IPS DF 19.7 (cell line): Measurements from ENCODE around the gene FGF1.

ENCODE experiments used
- DNase-seq: peaks from one replicate; pipeline ENCODE4 v3.0.0-alpha.2; 2013; ENCODE audit warnings: low read depth, low spot score

The FGF1 gene

DNA sequence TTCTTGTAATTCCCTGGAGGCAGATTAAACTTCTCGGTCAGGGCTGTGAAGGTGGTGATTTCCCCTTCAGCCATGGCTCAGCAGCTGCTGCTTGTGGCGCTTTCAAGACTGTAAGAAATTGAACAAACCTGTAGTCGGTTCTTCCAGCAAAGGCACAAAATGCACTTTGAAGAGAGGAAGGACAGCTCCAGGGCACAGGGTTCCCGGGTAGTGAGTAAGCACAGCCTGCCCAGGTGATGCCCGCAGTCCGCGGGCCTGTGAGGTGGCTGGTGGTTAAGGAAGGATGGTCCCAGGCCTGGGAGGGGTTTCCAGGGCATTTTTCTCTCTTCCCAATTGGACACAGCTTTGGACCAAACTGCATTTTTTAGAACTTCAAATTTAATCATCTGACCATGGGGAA is 71.8 kb downstream of the FGF1 start:
- no peak for DNase-seq

DNA sequence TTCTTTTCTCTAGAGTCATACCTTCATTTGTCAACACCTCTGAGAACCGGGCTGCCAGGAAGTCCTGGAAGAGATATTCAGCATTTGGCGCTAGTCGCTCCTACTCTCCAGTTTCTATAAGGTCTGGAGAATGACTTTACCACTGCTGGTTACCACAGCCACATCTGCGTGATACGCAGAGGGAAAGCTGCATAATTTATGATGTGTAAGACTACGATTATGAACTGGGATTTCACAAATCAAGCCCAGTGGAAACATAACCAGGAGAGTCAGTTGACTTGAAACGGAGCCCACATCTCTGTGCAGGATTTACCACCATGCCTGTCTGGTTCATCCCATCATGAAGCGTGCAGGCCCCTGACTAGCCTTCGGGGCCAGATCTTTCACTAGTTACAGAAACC is 72.6 kb downstream of the FGF1 start:
- DNase-seq: no peak

DNA sequence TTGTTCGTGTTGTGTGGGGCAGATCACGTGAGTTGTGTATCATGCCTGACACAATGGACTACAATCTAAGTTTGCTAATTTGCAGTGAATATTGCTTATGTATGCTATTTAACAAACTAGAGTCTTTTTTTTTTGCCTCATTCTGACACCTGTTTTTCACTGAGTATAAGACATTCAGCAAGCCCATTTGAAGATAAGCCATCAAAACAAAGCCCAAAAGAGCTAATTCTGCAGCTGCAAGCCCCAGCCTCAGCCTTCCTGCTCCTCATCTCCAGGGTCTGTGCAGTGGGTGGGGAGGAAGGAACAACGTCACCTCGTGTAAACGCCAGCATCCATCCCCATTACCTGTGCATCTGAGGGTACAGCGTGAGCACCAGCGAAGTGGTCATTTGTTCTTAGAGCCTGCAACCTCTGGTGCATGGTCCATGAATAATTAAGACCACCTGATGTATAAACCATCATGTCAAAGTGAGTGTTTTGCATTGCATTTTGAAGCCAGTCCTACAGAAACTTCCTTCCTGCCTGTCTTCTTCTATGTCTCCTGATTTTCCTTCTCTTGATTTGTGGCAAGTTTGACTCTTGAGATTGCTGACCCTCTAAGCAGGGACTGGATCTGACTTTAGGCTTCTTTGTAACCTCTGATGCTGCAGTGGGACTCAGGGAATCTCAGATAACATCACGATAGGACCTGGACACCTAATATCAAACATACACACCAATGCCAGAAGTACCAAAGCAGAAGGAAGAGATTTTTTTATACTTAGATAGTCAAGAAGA is 73.2 kb downstream of the FGF1 start:
- DNase-seq: no peak

DNA sequence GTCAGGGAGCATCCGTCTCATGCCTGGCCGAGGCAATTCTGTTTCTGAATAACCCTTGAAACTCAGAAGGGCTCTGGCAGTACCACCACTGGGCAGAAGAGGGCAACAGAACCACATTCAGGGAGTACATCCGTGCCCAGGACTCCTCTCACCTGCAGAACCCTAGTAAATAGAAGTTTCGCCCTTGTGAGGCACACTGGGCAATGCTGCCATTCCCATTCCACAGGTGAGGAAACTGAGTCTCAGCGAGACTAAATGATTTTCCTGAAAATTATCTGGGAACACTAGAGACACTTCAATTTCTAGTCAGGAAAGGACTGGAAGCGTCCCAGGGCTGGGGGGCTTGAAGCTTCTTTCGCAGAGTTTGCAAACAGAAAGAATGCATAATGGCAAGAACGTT is 74.7 kb downstream of the FGF1 start:
- DNase-seq: peak; percentile 59

DNA sequence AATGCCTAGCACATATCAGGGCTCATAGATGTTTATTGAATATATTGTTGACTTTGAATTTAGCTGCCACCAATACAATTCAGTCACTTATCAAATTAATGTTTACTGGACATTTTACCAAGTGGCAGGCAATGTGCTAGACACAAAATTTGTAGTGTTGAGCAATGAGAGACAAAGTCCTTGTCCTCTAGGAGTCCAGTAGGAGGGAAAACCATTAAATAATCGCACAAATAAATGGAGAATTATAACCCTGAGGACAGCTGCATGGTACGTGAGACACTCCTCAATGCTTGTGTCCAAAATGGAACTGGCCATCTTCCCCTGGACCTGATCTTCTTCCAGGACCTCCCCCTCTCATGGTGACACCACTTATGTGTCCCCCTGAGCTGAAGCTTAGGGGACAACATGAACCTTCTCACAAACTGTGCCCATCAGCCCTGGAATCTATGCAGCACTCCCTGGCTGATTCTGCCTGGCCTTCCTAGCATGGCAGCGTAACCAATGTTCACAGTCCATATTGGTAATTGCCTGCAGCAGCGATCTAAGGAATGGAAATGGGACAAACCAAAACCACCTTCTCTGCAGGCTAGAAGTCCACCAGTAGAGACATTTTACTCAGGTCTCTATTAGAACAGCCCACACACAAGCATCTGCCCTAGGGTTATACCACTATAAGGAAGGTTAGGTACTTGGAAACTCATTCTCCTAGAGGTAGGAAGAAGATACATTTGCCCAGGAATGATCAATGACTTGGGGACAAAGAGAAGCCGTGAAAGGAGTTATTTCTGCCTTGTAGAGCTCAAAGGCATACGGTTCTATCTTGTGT is 75.5 kb downstream of the FGF1 start:
- DNase-seq: no peak

DNA sequence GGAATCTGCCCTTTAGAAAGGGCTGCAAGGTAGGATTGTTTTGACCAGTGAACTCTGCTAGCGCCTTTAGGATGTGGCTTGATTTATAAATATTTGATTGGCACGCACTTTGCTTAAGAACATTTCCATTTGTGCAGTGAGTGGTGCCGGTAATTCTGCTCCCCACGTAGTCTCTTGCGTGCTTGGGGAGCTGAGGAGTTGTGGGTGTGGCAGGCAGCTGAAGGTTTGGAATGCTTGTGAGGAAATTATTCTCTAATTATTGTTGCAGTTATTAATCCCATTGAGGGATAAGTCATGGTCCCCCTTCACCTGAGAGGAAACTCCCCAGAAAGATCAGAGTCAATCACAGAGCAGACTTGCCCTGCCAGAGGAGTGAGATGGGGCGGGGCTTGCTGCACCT is 76.7 kb downstream of the FGF1 start:
- DNase-seq: no peak

DNA sequence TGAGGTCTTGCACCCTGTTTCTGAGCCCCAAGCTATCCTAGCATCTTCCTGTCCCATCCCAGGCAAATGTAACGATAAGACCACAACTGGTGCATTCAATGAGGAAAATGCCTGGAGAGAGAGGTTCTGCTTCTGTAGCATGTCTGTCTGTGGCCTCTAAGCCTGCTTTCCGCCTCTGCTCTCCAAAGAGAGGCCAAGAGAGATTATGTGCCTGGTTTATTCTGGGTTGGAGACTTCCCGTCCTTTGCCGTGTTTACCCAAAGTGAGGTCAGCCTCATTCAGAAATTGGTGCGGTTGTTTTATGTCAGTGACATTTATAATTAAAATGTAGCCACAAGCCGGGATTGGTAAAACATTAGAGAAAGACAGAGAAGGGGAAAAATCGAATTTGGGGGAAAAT is 77.8 kb downstream of the FGF1 start:
- no peak for DNase-seq

DNA sequence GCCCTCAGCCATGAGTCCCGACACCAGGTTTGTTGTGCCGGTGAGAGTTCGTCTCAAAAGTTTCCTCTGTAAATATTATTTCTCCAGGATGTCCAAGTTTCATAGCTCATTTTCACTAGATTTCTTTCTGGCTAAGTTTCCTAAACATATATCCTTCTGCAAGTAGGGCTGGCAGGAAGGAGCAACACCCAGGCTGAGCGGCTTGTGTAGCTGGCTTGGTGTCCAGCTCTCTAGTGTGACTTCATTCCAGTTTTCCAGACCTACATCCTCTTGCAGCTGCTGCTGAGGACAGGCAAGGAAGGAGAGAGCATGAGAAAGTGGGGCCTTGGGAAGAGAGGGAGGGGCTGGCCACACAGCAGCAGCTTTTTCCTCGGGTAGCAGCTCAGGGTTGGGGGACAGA is 80.3 kb downstream of the FGF1 start:
- no peak for DNase-seq

DNA sequence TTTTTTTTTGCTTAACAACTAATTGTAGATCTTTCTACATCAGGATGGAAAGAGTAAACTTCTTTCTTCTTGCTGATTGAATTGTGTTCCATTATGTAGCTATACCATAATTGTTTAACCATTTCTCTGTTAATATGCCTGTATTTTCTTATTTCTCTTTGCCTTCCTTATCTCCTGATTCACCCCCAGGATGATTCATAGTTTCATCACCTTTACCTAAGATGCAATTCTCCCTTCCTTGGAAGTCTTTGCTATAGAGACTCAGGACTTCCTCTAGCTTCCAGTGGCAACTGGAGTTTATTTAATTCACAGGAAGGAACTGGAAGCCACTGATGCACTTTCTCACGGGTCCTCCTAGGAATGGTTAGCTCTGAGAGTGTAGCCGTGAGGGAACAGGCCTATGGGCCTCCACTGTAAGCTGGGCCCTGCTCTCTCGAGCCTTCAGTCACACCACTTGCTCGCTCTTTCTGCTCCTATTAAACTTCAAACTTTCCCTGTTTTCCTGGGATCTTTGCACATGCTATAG is 83.1 kb downstream of the FGF1 start:
- DNase-seq: no peak

DNA sequence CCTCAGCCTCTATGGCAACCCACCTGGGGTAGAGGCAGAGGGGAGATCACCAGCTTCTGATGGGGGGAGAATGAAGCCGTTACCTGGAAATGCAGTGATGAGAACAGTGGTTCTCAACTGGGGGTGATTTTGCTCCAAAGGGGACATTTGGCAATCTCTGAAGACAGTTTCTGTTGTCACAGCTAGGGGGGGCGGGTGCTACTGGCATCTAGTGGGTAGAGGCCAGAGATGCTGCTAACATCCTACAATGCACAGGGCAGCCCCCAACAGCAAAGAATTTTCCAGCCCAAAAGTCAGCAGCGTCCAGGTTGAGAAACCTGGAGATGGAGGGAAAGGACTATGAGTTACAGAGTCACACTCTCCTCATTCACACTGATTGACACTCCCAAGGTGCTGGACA is 84.5 kb downstream of the FGF1 start:
- DNase-seq: no peak

DNA sequence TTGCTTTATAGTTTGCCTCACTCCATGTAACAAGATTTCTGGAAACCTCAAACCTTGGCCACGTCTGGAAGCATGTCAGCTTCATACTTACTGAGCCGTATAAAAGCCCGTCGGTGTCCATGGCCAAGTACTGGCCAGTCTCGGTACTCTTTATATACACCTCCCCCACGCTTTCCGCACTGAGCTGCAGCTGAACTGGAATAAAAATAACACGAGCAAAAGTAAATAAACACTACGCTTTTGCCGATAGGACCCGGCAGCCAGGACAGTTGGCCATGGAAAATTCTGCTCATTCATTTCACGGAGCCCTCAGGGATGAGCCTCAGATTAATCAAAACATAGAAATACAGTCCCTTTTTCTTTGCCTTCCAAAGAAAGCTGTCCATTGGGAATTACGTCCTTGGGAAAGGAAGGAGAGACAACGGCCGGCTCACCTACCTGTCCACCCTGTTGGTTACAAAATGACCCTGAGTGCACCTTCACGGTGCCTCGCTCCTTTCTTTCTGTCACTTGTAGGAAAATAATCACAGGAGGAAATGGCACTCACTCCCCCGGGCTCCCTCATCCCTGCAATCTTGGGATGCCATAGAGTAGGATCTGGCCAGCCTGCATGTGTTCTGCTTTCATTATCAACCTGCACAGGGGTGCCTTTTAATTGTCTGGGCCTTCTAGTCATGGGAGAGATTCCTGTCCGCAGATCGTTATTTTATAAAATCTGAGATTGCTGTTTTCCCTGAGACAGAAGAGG is 85.1 kb downstream of the FGF1 start:
- DNase-seq: no peak

DNA sequence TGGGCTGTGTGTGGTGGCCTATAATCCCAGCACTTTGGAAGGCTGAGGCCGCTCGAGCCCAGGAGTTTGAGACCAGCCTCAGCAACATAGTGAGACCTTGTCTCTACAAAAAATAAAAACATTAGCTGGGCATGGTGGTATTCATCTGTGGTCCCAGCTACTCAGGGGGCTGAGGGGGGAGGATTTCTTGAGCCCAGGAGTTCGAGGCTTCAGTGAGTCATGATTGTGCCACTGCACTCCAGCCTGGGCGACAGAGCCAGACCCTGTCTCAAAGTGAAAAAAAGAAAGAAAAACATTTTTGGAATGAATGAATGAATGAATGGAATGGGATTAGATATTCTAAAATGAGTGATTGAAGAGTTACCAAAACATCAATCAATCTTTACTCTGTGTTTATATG is 85.8 kb downstream of the FGF1 start:
- no peak for DNase-seq

DNA sequence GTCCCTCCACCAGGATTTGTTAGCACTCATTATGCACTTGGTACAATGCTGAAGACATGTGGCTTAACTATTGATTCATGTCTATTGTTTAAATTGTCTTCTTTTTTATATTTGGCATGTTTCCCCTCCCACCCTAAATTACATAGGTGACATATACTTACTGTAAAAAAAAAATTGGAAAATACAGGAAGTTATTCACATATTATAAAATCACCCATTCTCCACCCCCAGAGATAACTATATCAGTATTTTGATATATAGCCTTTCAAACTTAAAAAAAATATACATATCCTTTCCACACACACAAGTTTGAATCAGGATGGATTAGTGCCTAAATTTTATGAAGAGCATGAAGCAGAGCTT is 87.6 kb downstream of the FGF1 start:
- no peak for DNase-seq

DNA sequence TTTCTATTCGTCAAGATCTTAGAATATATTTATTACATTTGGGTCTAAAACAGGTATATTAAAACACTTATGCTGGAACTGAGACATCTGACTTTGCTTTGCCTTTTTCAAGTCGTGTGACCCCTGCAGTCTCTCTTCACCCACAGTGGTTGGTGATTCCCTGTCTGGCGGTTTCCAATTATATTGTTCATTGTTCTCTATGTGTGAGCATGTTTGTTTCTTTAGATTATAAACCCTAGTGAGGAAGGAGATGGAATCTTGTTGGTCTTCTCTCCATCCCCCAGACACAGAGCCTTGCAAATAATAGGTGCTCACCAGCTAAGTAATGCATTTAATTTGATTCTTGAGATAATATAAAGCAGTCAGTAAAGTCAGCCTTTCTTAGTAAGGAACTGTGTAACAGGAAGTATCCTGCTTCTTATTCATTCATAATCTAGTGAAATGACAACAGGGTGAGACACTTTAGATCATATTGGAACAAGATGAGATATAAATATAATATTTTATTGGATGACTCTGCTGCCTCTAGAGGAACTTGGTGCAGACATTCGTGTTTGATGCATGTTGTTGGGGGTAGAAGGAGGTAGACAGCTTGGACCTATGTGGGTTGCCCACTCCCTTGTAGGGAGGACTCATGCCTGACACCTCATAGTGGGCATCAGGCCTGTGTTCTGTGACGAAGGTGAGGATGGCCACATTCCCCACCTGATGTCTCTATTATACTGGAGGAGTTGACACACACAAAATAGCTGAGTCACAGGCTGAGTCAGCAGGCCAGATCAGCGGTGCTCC is 88.1 kb downstream of the FGF1 start:
- DNase-seq: no peak

DNA sequence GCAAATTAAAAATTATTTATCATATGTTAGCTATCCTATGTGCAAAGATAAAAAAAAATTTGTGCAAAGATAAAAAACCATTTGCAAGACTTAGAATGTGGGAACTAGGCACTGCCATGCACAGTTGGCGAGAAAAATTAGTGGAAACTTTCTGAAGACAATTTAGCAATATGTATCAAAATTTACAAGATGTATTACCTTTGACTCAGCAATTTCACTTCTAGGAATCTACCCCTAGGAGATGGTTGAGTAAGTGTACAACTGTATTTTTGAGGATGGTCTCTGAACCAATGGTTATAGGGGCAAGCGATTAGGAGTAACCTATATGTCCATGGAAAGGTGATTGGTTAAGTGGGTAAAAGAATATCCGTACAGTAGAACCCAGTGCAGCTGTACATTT is 88.9 kb downstream of the FGF1 start:
- no peak for DNase-seq

DNA sequence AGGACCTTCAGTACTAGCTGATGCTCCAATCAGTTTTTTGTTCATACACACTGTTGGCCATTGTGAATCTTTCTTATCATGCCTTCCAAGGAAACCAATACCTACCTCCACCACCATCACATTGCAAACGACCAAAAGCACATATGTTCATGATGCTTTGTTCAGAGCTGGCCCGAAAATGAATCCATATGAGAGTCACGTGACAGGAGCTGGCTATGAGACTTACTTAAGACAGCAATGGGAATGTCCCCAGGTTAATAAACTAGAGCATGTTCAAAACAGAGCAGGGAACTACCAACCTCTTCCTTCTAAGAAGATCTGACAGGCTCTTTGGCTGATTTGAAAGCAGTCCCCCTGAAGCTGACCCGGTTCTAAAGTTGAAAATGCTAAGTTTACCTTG is 93.5 kb downstream of the FGF1 start:
- no peak for DNase-seq

DNA sequence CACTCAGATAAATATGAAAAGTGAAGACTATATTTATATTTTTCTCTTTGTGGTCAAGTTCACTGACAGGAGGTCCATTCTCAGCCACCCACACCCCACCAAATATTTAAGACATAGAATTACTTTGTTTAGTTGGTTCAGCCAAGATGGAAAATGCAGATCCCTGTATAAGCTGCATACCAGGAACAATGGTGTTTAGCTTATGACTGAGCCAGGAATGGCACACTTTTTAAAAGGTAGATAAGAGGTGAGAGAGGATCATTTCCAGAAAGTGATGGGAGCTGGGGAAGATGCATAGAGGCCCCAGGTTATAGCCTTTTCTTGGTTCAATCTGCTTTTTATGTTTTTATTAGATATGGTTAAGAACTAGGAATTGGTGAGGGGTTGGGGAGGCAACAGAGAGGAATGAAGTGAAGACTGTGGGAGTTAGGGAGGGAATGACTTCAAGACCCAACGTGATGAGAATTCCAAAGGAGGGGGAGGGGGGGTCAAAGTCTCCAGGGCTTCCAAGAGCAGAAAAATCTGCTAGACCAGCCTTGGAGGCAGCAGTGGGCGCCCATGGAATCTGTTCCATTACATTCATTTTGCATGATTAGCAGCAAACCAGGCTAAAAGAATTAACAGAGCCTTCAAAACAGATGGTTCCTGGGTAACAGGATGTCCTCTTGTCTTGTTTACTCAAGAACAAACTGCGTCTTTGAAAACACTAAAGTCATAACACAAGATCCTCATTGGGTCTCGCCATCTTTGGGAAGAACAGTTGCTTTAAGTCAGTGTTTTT is 95.2 kb downstream of the FGF1 start:
- DNase-seq: no peak

DNA sequence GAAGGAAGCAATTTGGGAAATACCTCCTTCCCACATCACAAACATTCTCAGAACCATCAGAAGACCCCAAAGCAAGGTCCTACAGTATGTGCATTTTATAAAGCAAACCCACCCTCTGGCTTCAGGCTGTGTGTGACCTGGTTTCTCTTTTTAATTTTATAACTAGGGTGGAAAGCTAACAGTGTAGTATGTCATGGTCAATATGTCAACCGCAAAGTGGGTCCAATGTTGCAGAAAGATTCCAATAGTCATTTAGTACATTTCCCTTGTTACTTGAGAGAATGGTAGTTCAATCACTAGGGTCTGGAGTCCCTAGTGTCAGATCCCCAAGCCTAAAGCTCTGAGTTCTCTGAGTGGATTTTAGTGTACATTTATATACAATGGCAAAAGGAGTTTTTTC is 96.2 kb downstream of the FGF1 start:
- no peak for DNase-seq

DNA sequence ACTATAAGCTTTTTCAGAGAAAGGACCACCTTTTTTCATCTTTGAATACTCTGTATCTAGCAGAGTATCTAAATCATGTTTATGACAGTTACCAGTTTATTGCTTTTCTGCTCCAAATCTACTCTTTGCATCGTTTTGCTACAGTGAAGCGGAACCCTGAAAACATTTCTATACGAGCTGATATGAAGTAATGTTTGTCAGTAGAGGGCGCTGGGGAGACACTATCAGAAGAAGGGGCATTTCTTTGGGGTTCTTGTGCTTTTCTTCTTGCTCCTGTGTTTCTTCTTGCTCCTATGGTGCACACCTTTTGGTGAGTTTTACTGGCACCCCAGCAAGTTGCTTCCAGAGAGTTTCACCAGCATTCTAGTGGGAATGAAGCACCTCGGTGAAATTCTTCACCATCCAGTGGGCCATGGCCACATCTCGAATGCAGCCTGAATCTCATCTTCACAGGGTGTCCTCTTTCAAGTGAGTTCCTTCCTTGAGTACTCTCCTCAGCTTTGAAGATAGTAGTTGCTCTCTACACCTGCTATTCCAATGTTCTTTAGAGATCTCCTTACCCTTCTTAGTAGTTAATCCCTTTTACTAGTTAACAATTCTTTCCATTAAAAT is 98.4 kb downstream of the FGF1 start:
- DNase-seq: no peak

DNA sequence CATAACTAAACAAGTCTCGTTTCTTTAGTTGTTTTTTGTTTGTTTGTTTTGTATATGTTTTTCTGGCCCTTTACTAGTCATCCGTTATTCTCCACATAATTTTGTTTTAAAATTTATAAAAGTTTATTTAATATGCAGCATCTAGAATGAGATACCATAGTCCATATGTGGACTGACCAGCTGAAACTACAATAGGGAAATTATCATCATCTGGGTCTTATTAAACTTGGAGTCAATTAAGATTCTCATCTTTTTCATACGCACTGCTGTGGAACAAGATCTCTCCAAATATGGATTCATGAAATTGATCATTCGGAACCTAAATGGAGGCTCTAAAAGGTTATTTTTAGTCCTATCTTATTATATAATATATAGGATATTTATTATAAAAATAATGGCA is 99.3 kb downstream of the FGF1 start:
- DNase-seq: no peak
